ENCODE measurements around the gene MASP1. TPM values are rescaled to one million over a fixed set of nuclear protein-coding genes. Genes with fewer than 3 reads are reported as not detected.

MASP1 gene
- total RNA-seq, 2 donors from 2014 or later, result 0.52 to 11.1 TPM

DNA sequence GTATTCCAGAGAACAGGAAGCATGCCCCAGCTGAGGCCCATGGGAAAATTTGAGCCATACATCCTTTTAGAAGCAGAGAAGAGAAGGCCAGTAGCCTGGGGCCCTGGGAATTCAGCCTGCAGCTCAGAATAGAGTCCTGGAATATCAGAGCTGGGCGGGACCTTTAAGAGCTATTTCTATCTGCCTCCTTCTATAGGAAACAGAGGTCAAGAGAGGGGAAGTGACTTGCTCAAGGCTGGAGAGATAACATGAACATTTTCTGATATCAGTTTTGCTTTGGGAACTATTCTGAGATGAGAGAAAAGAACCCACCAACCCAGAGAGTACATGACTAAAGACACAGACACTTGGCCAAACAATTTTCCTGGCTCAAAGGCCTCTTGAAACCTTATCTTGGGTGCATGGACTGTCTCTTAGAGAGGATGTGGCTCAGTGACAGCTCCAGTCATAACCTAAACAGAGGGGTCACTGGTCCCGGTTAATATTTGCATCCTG is 26.0 kb downstream of the MASP1 start:
- no peak overlapping the region for H3K27ac ChIP-seq
- no peak overlapping the region for H3K4me3 ChIP-seq
- no peaks in the 10 kb centered on the region for H3K4me1 ChIP-seq
- H3K9ac ChIP-seq (ENCODE audit: low read depth in 2 of 2, low read length in 2 of 2), result no peak overlapping the region
- H3K27me3 ChIP-seq, result no peaks in the 10 kb centered on the region
- intact Hi-C loops (cut with DNase I), result no loop called here
- TF ChIP-seq, protein P1, sequence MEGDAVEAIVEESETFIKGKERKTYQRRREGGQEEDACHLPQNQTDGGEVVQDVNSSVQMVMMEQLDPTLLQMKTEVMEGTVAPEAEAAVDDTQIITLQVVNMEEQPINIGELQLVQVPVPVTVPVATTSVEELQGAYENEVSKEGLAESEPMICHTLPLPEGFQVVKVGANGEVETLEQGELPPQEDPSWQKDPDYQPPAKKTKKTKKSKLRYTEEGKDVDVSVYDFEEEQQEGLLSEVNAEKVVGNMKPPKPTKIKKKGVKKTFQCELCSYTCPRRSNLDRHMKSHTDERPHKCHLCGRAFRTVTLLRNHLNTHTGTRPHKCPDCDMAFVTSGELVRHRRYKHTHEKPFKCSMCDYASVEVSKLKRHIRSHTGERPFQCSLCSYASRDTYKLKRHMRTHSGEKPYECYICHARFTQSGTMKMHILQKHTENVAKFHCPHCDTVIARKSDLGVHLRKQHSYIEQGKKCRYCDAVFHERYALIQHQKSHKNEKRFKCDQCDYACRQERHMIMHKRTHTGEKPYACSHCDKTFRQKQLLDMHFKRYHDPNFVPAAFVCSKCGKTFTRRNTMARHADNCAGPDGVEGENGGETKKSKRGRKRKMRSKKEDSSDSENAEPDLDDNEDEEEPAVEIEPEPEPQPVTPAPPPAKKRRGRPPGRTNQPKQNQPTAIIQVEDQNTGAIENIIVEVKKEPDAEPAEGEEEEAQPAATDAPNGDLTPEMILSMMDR (IDR thresholded peaks at IDR 0.05), result no peak
- no peak for DNase-seq
- H3K36me3 ChIP-seq, result no peaks in the 10 kb centered on the region
- no peaks in the 10 kb centered on the region for H3K9me3 ChIP-seq

DNA sequence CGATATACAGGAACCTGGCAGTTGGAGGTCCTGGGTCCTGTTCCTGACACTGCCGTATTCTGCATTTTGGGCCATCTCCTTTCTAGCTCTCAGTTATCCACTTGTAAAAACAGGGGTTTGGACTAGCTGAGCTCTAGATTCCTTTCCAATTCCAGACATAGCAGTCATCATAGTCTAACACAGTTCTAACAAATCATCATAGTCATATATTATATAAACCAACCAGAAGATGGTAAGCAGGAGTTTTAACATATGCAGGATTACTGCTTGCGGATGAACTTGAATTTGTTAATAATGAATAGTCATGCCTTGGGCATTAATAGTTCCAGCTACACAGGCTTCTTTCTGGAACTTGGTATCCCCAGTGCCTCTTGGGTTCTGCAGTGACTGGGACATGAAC is 26.6 kb downstream of the MASP1 start:
- Histone ChIP-seq H3K27ac (no peak overlapping the region), H3K27me3 (no peaks in the 10 kb centered on the region), H3K9me3 (no peaks in the 10 kb centered on the region), H3K4me1 (no peaks in the 10 kb centered on the region), H3K36me3 (no peaks in the 10 kb centered on the region), H3K4me3 (no peak overlapping the region), H3K9ac (ENCODE audit: low read depth in 2 of 2, low read length in 2 of 2) (no peak overlapping the region)
- TF ChIP-seq, protein P1 (IDR thresholded peaks at IDR 0.05), result no peak
- no peak for DNase-seq
- intact Hi-C loops (cut with DNase I), result no loop called here

- H3K4me3 ChIP-seq, result no peak overlapping the region
- intact Hi-C loops (cut with DNase I), result no loop called here
- DNase-seq, result no peak
- no peaks in the 10 kb centered on the region for H3K4me1 ChIP-seq
- no peak overlapping the region for H3K9ac ChIP-seq (ENCODE audit: low read depth in 2 of 2, low read length in 2 of 2)
- TF ChIP-seq, protein P1 (IDR thresholded peaks at IDR 0.05), result no peak
- no peak overlapping the region for H3K27ac ChIP-seq
- no peaks in the 10 kb centered on the region for H3K9me3 ChIP-seq
- no peaks in the 10 kb centered on the region for H3K36me3 ChIP-seq
- no peaks in the 10 kb centered on the region for H3K27me3 ChIP-seq
Observed at GRCh38 chr3:187264021-187264420, 27.5 kb downstream of the MASP1 start.

- Histone ChIP-seq H3K27ac (no peak overlapping the region), H3K27me3 (no peaks in the 10 kb centered on the region), H3K4me3 (no peak overlapping the region), H3K36me3 (no peaks in the 10 kb centered on the region), H3K4me1 (no peaks in the 10 kb centered on the region), H3K9me3 (no peaks in the 10 kb centered on the region), H3K9ac (ENCODE audit: low read depth in 2 of 2, low read length in 2 of 2) (no peak overlapping the region)
- DNase-seq, result no peak
- intact Hi-C loops (cut with DNase I), result no loop called here
- TF ChIP-seq, protein P1 (IDR thresholded peaks at IDR 0.05), result no peak
Observed at GRCh38 chr3:187263270-187263669, 28.3 kb downstream of the MASP1 start.

DNA sequence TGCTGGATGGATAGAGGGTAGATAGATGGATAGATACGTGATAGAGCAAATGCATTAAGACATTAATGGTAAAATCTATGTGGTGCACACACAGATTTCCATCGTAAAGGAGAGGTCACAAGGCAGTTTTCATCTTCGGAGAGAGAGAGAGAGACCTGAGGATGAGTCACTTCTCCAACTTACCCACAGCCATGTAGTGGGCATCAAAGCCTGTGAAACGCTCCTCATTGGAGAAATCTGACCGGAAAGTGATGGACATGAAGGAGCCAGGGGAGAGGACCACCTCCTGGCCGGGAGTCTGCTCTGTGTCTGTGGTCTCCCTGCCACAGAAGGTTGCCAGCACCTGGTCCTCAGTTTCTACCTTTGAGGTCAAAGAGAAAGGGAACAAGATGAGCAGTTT is 29.2 kb downstream of the MASP1 start:
- no peaks in the 10 kb centered on the region for H3K9me3 ChIP-seq

More for the DNA sequence above, 29.2 kb downstream of the MASP1 start:
- TF ChIP-seq, protein P1 (IDR thresholded peaks at IDR 0.05), result no peak
- H3K4me1 ChIP-seq, result no peaks in the 10 kb centered on the region
- no peak overlapping the region for H3K4me3 ChIP-seq
- intact Hi-C loops (cut with DNase I), result no loop called here
- no peak for DNase-seq
- H3K9ac ChIP-seq (ENCODE audit: low read depth in 2 of 2, low read length in 2 of 2), result no peak overlapping the region
- no peaks in the 10 kb centered on the region for H3K27me3 ChIP-seq
- no peaks in the 10 kb centered on the region for H3K36me3 ChIP-seq
- H3K27ac ChIP-seq, result no peak overlapping the region
